Dendritic cell treated with granulocyte-macrophage colony-stimulating factor and Interleukin-4, amounts not matched to agents 40 ng/mL and 50 ng/mL, for 4 days (primary cell): Measurements from ENCODE around the gene KBTBD7.

ENCODE experiments used
- H3K27ac Mint-ChIP-seq: one replicate; pipeline ENCODE4 v1.8.0; 2022; ENCODE audit warnings: mild to moderate bottlenecking, mixed read lengths
- H3K27me3 Mint-ChIP-seq: one replicate; pipeline ENCODE4 v1.8.0; 2022; ENCODE audit warnings: mild to moderate bottlenecking, mixed read lengths
- H3K36me3 Mint-ChIP-seq: one replicate; pipeline ENCODE4 v1.8.0; 2022; ENCODE audit warnings: low read depth, mixed read lengths
- H3K4me1 Mint-ChIP-seq: one replicate; pipeline ENCODE4 v1.8.0; 2022; ENCODE audit warnings: low read depth, mixed read lengths
- H3K4me3 Mint-ChIP-seq: one replicate; pipeline ENCODE4 v1.8.0; 2022; ENCODE audit warnings: mild to moderate bottlenecking, moderate library complexity, mixed read lengths
- H3K9me3 Mint-ChIP-seq: one replicate; pipeline ENCODE4 v1.8.0; 2022; ENCODE audit warnings: mixed read lengths
- intact Hi-C: fragments of 100-400 bp; cut with micrococcal nuclease; formaldehyde crosslinking; loops from one replicate; pipeline ENCODE4 v1.15.0; 2022

KBTBD7 gene

GRCh38 chr13:41144576-41144975 is 49.8 kb downstream of the KBTBD7 start:
- no peaks in the 10 kb centered on the region for H3K27me3 Mint-ChIP-seq
- peaks cover 6% of the 10 kb centered on the region for H3K36me3 Mint-ChIP-seq
- H3K9me3 Mint-ChIP-seq = peaks cover 33% of the 10 kb centered on the region
- intact Hi-C loops = no loop called here
- H3K27ac Mint-ChIP-seq = no peak overlapping the region
- no peaks in the 10 kb centered on the region for H3K4me1 Mint-ChIP-seq
- no peak overlapping the region for H3K4me3 Mint-ChIP-seq
